ENCODE results near the gene IDH3G. TPM values are rescaled to one million over a fixed set of nuclear protein-coding genes. Genes with fewer than 3 reads are reported as not detected.

IDH3G gene
- total RNA-seq (2021; fragmentation: NEBNext Ultra II Directional; extraction: Animal tissue kit (Norgen Biotek cat#: 25700)) (36.1 and 39.4 TPM in 2 replicates), polyA plus RNA-seq (2011; rRNA removed) (66.7 and 96.2 TPM in 2 replicates), polyA minus RNA-seq (2011; rRNA and poly(A)+ RNA removed) (68.8 and 76.7 TPM in 2 replicates)
- polyA plus RNA-seq (2011; cell fraction: cytosol; rRNA removed), result 66.7 TPM
- polyA plus RNA-seq (2011; cell fraction: nucleus; rRNA removed), result 130 TPM
- 43.8 to 59.4 TPM (median 53.4 TPM) in 4 replicates for polyA plus RNA-seq (2012, experiment 1 of 2)
- 48.4 TPM for polyA plus RNA-seq (2012, experiment 2 of 2)
- 40.6 TPM for polyA plus RNA-seq (2013, experiment 1 of 2)
- polyA plus RNA-seq (2013, experiment 2 of 2), result 39.3 TPM
- 34.0 TPM for polyA minus RNA-seq (2011; cell fraction: cytosol; rRNA and poly(A)+ RNA removed)
- polyA minus RNA-seq (2011; cell fraction: nucleus; rRNA and poly(A)+ RNA removed), result 43.0 TPM
- long read RNA-seq, experiment 1, partial matches to known transcripts, result 17 of 35 reads
- long read RNA-seq, experiment 1, other reads (novel, unspliced or antisense), result 18 of 35 reads
- long read RNA-seq, experiment 2, partial matches to known transcripts, result 7 of 71 reads
- long read RNA-seq, experiment 2, other reads (novel, unspliced or antisense), result 64 of 71 reads

- Histone ChIP-seq H3K9ac (replicated peaks in 1 of 4; ENCODE audit: extremely low read depth in 1 of 4, low read depth in 3 of 4, low read length in 3 of 4) (peak within 1 kb of the TSS; percentile 65 to 97 (median 93)), H2AFZ (ENCODE audit: low read length) (peak within 1 kb of the TSS; percentile 95; the same call in 1 of the 2 replicates), H3K4me2 (ENCODE audit: insufficient read depth in 1 of 2, low read depth in 2 of 2, low read length in 2 of 2) (peak within 1 kb of the TSS; percentile 59 to 85), H2BK15ac (ENCODE audit: low read length) (no peak within 1 kb of the TSS), H3K27ac (ENCODE audit: low read depth, low read length) (peak within 1 kb of the TSS; percentile 96; the same call in 1 of the 2 replicates), H3K27me3 (replicated peaks in 1 of 4; ENCODE audit: control insufficient read depth in 3 of 4, extremely low read depth in 1 of 4, insufficient read depth in 3 of 4, low read length in 3 of 4) (no peaks in the 10 kb centered on the region), H3K79me1 (ENCODE audit: low read depth, low read length) (no peaks in the 10 kb centered on the region; the same call in none of the 2 replicates), H4K8ac (ENCODE audit: extremely low read depth, insufficient read depth, low read length) (peak within 1 kb of the TSS; percentile 98), H3K4me3 (ENCODE audit: extremely low read depth in 1 of 4, insufficient read depth in 2 of 4, low read depth in 3 of 4, low read length in 4 of 4) (peak within 1 kb of the TSS; percentile 77 to 92 (median 83)), H4K20me1 (replicated peaks in 1 of 2; ENCODE audit: control insufficient read depth in 1 of 2, insufficient read depth in 2 of 2, low read length in 2 of 2) (peaks cover 0 to 8% of the 10 kb centered on the region in 2 experiments), H2BK12ac (ENCODE audit: low read depth, low read length) (no peak within 1 kb of the TSS), H2BK20ac (ENCODE audit: low read length) (no peak within 1 kb of the TSS), H3K23ac (ENCODE audit: insufficient read length) (no peak within 1 kb of the TSS), H3K9me3 (ENCODE audit: insufficient read depth in 2 of 2, low read depth in 1 of 2, low read length in 1 of 2) (no peaks in the 10 kb centered on the region), H3K23me2 (ENCODE audit: low read depth, low read length) (peaks cover 2% of the 10 kb centered on the region; the same call in 1 of the 2 replicates), H4K5ac (ENCODE audit: insufficient read length, low read depth, low read length) (peak within 1 kb of the TSS; percentile 92), H3K56ac (replicated peaks; ENCODE audit: insufficient read length, low read depth, low read length) (no peak within 1 kb of the TSS), H3K4me1 (replicated peaks in 1 of 4; ENCODE audit: control insufficient read depth in 3 of 4, insufficient read depth in 4 of 4, low read length in 3 of 4) (peaks cover 0 to 17% (median 6%) of the 10 kb centered on the region in 4 experiments; a peak in 4 of 7 replicates), H2BK5ac (ENCODE audit: low read depth, low read length) (peak within 1 kb of the TSS; percentile 94), H3K18ac (ENCODE audit: extremely low read depth, low read length) (peak within 1 kb of the TSS; percentile 95; the same call in 1 of the 2 replicates), H3K79me2 (ENCODE audit: control insufficient read depth in 1 of 2, insufficient read depth in 2 of 2, low read length in 2 of 2) (peaks cover 0 to 34% of the 10 kb centered on the region in 2 experiments; a peak in 1 of 4 replicates), H3K36me3 (ENCODE audit: control insufficient read depth in 2 of 4, insufficient read depth in 4 of 4, low read length in 3 of 4) (peaks cover 0 to 25% (median 6%) of the 10 kb centered on the region in 4 experiments; a peak in 3 of 8 replicates), H3K4ac (replicated peaks; ENCODE audit: insufficient read length, low read depth, low read length) (peak within 1 kb of the TSS; percentile 53), H4K91ac (replicated peaks; ENCODE audit: insufficient read length, low read length) (peak within 1 kb of the TSS; percentile 91), H3K14ac (ENCODE audit: insufficient read length) (no peak within 1 kb of the TSS), H2BK120ac (replicated peaks; ENCODE audit: low read depth, low read length) (no peak within 1 kb of the TSS), H2AK5ac (ENCODE audit: low read depth, low read length) (no peak within 1 kb of the TSS)
- CTCF ChIA-PET (ENCODE audit: partially characterized antibody), result interaction anchor here (0.8 to 1.4 kb wide), 6 partner anchors 12 to 90 kb away, joined by 3 to 4 read pairs (median 4); no protein-coding TSS in a partner anchor
- peak; percentile 87 for FAIRE-seq
- 0% methylated on average over 4 of the region's 92 CpGs; no CpG with 5 or more reads in 1 of the 2 experiments for WGBS, 2 experiments (ENCODE audit: extremely low coverage in 1 of 2, insufficient coverage in 1 of 2, insufficient read length in 1 of 2, insufficient replicate concordance in 2 of 2, low coverage in 1 of 2, low lambda C conversion rate in 2 of 2, missing lambda C conversion rate in 1 of 2)
- DNase-seq (ENCODE audit: low read depth in 1 of 2, low spot score in 2 of 2), result peak; percentile 81 to 91
- POLR2A ChIA-PET (ENCODE audit: partially characterized antibody), result interaction anchor here (0.7 to 2.9 kb wide), 20 partner anchors 8 to 174 kb away, joined by 3 to 22 read pairs (median 3); partner anchors contain the start of gene NAA10
- TF ChIP-seq TCF12 (IDR thresholded peaks at IDR 0.05; ENCODE audit: low read depth, low read length) (0 out of 2 replicates have a peak, but pooled peaks have one; percentile 10), SIN3A (conservative IDR thresholded peaks at IDR 0.05 in 1 of 2, IDR thresholded peaks at IDR 0.05 in 1 of 2; ENCODE audit: low read depth in 1 of 2, low read length in 2 of 2) (peak; percentile 43 to 95; a peak in 2 of 4 replicates), SP2 (IDR thresholded peaks at IDR 0.05; ENCODE audit: low read length) (peak; percentile 54), SUZ12 (IDR thresholded peaks at IDR 0.05; ENCODE audit: low read length) (no peak), SP1 (IDR thresholded peaks at IDR 0.05; ENCODE audit: low read depth, low read length) (peak; percentile 83), RXRA (IDR thresholded peaks at IDR 0.05; ENCODE audit: insufficient read depth, low read depth, low read length) (no peak), BRCA1 (IDR thresholded peaks at IDR 0.05; ENCODE audit: low read depth, low read length) (peak; percentile 77), POLR2AphosphoS5 (IDR thresholded peaks at IDR 0.05; ENCODE audit: low read depth, low read length) (peak; percentile 49; the same call in 1 of the 2 replicates)
These were observed at the start of gene IDH3G, which contains the start of gene SSR4 for GRCh38 chrX:153794018-153794896. Gene IDH3G (minus strand): TSS chrX:153794375. CDS start chrX:153794326, 49 bp downstream. Gene SSR4 (plus strand): TSS chrX:153794668. CDS start chrX:153794688, 20 bp downstream.

All from H1 (cell line).